HG03108 (cell line): Measurements from ENCODE around the gene CCDC184.
"Not testable (repeated sequence)": the region's sequence is repeated elsewhere in the genome, so short reads cannot be mapped to it uniquely, and the experiment has no call there.

Experiments
- ATAC-seq: cut with Tn5 transposase; IDR thresholded peaks from one replicate; pipeline ENCODE4 v1.9.1; 2021; ENCODE audit warnings: moderate library complexity; ENCODE audit not compliant: unreplicated experiment

The CCDC184 gene

DNA sequence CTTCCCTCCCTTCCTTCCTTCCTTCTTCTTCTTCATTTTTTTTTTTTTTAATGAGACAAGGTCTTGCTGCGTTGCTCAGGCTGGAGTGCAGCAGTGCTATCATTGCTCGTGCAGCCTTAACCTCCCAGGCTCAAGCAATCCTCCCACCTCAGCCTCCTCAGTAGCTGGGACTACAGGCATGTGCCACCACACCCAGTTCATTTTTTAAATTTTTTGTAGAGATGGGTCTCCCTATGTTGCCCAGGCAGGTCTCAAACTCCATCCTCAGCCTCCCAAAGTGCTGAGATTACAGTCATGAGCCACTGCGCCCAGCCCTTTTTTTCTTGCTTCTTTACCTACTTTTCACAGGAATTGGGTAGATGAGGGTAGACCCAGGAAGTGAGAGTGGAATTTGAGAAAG, 18.1 kb downstream of the CCDC184 start:
- no peak for ATAC-seq

DNA sequence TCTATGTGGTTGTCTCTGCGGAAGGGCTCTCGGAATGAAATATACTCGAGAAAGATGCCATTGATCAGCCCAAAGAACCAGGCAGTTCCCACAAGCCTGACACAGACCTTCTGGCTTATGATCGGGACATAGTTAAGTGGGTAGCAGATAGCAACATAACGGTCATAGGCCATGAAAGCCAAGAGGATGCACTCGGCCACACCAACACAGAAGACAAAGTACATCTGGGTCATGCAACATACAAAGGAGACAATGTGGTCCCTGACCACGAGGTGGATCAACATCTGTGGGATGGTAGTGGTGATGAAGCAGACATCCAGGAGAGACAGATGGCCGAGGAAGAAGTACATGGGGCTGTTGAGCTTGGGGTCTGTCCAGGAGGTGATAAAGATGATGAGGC, 19.3 kb downstream of the CCDC184 start:
- ATAC-seq: no peak

DNA sequence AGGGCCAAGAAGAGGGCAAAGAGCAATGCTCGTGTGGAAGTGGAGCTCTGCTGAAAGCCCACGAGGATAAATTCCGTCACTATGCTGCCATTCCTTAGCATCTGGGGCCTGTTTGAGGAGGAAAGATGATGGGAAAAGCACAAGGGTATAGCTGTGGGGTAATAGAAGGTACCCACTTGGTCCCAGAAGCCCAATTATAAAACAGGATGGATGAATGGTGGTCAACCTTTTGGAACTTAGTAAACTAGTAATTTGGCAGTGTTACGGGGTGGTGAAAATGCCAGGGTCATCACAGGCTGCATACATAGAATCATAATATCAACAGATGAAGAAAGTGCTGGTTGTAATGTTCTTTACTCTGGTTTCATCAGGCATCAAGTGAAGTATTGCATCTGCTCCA, 19.7 kb downstream of the CCDC184 start, which contains the start of gene OR10AD1:
Gene OR10AD1, minus strand, starts transcription at position 101 of the 400 bp plus-strand sequence. Its CDS starts 0 bp downstream, at position 101.
- ATAC-seq: no peak

DNA sequence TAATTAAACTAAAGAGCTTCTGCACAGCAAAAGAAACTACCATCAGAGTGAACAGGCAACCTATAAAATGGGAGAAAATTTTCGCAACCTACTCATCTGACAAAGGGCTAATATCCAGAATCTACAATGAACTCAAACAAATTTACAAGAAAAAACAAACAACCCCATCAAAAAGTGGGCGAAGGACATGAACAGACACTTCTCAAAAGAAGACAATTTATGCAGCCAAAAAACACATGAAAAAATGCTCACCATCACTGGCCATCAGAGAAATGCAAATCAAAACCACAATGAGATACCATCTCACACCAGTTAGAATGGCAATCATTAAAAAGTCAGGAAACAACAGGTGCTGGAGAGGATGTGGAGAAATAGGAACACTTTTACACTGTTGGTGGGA, 26.1 kb downstream of the CCDC184 start:
- not testable (repeated sequence) for ATAC-seq

DNA sequence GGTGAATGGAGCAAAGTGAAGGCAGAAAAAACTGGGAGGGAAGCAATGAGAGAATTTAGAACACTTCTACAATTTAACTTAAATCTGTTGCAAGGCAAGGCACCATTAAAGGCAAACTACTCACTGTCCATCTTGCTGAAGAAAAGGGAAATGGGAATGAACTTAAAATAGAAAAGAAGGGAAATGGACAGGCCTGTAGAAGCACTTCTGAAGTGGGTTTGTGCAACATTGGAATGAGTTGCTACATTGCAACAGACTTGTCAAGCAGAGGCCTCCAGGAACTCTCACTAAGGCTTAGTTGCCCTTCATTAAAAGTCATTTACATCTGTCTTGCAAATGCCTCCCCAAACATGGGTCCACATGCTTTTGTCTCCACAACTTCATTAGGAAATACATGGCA, 33.3 kb downstream of the CCDC184 start:
- ATAC-seq: no peak

DNA sequence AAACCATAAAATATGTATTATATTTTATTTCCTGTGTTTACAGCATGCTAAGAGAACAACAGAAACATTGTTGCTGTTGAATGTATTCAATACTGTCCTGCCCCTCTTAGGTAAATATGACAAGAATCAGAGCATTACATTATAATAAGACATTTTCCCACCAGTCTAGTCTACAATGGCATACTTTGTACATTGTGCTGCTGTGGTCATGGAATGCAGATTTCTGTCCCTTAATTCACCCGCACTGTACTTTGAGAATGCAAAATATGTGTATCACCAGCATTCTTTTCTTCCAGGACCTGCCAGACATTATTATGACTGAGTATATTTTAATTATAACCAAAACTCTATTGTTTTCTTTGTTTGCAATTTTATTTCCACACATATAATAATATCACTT, 36.2 kb downstream of the CCDC184 start:
- ATAC-seq: no peak

DNA sequence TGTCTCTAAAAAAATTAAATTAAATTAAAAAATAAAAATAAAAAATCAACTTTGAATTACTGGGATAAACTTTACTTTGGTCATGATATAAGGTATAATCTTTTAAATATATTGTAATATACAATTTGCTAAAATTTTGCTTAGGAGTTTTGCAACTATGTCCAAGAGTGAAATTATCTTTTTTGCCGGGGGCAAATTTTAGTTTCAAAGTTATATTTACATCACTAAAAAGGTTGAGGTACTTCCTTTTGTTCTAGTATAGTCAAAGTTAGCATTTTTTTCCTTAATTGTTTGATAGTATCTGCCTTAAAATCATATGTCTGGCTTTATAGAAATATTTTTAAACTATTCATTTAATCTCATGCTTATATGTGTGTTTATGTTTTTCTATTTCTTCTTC, 37.3 kb downstream of the CCDC184 start:
- no peak for ATAC-seq

DNA sequence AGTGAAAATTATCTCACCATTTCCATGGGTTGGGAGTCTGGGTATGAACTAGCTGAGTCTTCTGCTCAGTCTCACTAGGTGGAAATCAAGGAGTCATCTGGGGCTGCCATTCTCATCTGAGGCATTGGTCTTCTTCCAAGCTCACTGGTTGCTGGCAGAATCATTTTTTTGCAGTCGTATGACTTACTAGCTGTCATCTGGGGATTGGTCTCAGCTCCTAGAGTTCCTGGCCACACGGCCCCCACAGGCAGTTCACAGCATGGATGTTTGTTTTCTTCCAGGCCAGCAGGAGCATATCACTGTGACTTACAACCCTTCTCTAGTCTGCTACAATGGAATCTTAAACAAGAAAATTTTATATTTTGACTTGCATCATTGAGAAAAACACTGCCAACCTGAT, 38.2 kb downstream of the CCDC184 start:
- ATAC-seq: no peak

DNA sequence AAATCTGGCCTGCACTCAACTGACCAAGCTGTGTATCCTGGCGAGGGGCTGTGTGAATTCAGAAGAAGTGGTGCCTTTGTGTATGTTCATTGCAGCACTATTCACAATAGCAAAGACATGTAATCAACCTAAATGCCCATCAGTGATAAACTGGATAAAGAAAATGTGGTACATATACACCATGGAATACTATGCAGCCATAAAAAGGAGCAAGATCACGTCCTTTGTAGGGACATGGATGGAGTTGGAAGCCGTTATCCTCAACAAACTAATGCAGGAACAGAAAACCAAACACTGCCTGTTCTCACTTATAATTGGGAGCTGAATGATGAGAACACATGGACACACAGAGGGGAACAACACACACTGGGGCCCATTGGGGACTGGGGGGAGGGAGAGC, 41.1 kb downstream of the CCDC184 start:
- not testable (repeated sequence) for ATAC-seq

DNA sequence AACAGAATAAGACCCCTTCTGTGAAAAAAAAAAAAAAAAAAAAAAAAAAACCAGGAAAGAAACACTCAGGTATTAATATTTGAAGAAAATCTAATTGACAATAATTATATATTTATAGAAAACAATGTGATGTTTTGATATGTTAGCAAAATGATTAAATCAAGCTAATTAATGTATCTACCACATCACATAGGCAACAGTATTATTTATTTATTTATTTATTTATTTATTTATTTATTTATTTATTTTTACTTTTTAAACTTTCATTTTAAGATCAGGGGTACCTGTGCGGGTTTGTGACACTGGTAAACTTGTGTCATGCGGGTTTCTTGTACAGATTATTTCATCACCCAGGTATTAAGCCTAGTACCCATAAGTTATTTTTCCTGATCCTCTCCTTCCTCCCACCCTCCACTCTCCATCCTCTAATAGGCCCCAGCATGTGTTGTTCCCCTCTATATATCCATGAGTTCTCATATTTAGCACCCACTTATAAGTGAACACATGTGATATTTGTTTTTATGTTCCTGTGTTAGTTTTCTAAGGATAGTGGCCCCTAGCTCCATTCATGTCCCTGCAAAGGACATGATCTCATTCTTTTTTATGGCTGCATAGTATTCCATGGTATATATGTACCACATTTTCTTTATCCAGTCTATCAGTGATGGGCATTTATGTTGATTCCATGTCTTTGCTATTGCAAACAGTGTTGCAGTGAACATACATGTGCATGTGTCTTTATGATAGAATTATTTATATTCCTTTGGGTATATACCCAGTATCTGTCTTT, 47.9 kb downstream of the CCDC184 start:
- not testable (repeated sequence) for ATAC-seq
